Measurements from ENCODE around the gene ACVR1.

Gene ACVR1

DNA sequence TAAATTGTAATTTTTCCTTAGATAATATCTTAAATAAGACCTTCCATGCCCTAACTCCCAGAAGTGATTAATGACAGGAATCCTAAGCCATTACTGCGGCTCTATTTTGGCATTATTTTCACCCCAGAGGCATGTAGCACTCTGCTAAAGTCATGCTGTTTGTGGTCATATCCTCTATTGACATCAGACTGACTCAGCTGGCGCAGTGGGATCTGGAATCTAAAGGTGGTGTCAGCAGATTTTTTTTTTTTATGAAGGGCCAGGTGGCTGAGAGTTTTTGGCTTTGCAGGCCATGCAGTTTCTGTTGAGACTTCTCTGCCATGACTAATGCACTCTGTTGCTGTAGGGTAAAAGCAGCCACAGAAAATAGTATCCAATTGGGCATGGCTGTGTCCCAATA, 183.4 kb downstream of the ACVR1 start:
- DNase-seq, result peak; percentile 93

DNA sequence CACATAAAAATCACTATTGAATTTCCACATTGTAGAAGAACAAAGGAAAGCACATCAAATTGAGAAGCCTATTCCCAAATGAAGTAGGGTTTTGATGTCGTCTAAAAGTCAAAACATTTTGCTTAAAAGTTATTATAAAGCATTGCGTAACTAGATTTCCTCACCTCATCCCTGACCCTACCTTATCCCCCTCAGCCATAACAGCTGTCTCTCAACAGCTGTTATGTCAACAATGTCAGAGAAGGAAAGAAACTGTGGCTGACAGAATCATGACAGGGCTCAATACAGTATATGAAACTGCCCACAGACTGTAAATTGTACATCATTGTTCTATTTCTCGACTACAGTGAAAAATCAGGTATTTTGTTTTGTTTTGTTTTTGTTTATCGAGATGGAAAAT, 184.4 kb downstream of the ACVR1 start:
- DNase-seq, result no peak

- no peak for DNase-seq
Measured at GRCh38 chr2:157691131-157691530, 185.0 kb downstream of the ACVR1 start.
